GM21360 (cell line): ENCODE results near the gene MYO5B.

Experiments used
- ATAC-seq: cut with Tn5 transposase; IDR thresholded peaks from one replicate; pipeline ENCODE4 v1.9.1; 2021; ENCODE audit warnings: mild to moderate bottlenecking, moderate library complexity; ENCODE audit not compliant: unreplicated experiment

Gene MYO5B

DNA sequence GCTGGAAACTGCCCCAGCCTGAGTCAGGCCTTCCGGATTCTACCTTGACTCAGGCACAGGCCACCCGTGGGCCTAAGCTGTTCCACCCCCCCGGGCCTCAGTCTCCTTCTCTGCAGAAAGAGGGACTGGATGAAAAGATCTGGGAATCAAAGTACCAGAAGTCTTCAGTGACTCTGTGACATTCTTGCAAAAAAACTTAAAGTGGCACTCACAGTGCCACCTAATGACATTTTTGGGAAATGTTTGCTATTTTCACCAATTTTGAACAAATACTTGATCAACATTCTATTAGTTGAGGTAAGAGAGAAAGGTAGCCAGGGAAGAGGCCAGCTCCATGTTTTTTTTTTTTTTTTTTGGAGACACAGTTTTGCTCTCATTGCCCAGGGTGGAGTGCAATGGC is 333.3 kb downstream of the MYO5B start:
- no peak for ATAC-seq

- no peak for ATAC-seq
Observed at GRCh38 chr18:49859725-49860124, 335.2 kb downstream of the MYO5B start.

- ATAC-seq, result no peak
Observed at GRCh38 chr18:49859021-49859359, 336.0 kb downstream of the MYO5B start.

DNA sequence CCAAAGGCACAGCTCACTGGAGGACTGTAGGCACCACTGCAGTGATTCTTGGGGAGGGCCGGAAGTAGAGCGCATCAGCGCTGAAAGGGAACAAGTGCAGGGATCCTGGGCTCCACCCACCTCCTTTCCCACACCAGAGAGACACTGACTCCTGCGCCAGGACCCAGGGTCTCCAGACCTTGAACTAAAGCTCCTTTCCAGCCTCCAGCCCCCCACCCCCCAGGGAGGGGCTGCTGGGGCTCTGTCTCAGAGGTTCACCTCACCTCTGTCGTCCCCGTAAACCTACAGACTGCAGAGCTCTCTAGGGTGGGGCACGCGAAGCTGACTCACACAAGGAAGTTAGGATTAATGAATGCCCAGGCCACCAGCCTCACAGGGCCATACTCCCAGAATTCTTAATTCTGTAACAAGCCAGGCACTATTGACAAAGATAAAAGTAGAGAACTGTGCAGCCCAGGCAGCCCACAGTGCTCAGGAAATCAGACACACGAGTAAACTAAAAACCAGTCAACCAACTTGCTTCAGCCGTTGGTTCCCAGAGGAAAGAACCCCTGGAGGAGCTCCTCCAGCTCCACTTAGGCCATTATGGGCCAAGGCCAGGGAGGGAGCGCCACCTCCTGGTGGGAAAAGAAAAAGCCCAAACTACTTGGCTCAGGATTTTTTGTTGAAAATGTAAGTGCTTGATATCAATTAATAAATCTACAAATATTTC is 336.5 kb downstream of the MYO5B start:
- ATAC-seq, result no peak

GRCh38 chr18:49857708-49858107 is 337.2 kb downstream of the MYO5B start:
- no peak for ATAC-seq

- ATAC-seq, result no peak
Observed at GRCh38 chr18:49856496-49856895, 338.5 kb downstream of the MYO5B start.

DNA sequence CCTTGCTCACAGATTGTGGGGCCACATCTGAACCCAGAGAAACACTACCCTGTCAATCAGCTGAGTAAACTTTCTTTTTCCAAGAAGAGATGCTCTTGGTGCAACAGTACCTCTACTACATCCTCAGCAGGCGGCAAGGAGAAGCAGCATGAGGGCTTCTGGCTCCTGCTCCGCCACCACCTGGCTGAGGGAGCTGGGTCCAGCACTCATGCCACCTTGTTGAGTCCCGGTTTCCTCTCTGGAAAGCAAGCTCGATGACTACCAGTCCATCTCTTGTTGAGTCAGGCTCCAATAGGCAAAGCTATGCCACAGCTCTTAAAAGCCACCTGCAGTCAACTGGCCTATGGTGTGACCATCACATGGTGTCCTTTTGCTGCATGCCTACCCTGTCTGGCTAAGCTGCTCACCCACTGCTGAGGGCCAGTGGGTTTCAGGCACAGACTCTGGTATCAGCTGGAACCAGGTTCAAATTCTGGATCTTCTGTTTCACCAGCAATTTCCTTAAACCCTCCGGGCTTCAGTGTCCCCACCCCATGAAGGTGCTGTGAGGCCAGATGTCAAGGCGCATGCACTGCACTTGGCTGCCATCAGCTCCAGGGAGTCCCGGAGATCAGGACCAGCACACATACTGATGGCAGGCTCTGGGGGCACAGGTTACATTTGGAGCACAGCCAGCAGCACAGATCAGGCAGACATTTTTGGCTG is 339.1 kb downstream of the MYO5B start:
- no peak for ATAC-seq

DNA sequence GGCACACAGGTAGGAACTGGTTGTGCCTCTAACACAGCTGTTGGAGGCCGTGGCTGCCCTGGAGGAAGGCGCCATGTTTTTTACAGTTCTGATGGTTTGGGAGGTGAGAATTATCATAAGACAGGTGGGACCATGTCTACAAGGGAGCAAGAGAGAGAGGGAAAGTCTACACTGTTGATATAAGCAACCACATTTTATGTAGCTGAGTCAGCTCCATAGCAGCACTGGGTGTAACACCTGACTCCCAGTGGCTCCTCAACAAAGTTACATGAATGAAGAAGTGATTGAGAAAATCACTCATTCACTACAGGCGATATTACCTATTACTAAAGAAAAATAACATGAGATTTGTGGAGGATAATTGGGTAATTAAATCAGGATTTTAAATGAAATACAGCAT is 340.3 kb downstream of the MYO5B start:
- ATAC-seq, result no peak

- no peak for ATAC-seq
Observed at GRCh38 chr18:49853436-49853835, 341.5 kb downstream of the MYO5B start.

GRCh38 chr18:49853011-49853410 is 341.9 kb downstream of the MYO5B start:
- ATAC-seq, result no peak

- ATAC-seq, result no peak
Observed at GRCh38 chr18:49851624-49852023, 343.3 kb downstream of the MYO5B start.

- no peak for ATAC-seq
Observed at GRCh38 chr18:49850636-49851035, 344.3 kb downstream of the MYO5B start.

DNA sequence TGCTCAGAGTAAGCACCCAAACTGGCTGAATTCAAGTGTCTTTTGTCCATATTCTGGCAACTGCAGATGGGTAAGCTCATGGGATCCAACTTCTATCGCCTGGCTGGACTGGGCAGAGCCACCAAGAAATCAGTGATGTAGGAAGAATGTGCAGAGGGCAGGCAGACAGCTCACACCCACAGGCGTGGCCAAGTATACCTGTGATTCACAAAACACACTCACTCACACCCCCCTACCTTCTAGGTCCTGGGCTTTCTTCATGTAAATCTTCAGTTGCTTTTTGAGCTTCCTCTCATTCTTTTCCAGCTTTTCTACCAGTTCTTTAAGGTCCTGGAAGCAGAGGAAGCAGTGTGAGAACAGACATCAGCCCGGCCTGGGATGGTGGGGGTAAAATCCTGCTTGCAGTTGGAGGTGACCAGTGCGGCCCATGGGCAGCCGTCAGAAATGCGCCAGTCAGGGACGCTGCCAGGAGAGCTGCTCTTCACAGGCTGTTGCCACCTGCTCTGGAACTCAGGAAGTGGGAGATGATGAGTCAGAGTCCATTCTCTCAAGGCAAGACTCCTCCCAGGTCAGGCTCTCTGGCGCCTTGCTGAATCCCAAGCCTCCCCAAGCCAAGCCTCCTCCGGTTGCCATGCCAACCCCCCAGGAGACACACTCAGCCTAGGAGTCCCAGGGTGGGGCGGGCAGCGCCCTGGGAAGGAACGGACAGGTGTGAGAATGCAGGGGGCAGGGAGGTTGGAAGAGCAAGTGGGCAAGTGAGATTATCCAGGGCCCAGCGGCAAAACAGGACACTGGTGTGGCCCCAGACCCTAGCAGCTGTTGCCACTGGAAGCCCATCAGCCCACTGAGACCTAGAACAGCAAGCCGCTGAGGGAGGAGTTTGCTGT is 345.4 kb downstream of the MYO5B start:
- ATAC-seq, result no peak

DNA sequence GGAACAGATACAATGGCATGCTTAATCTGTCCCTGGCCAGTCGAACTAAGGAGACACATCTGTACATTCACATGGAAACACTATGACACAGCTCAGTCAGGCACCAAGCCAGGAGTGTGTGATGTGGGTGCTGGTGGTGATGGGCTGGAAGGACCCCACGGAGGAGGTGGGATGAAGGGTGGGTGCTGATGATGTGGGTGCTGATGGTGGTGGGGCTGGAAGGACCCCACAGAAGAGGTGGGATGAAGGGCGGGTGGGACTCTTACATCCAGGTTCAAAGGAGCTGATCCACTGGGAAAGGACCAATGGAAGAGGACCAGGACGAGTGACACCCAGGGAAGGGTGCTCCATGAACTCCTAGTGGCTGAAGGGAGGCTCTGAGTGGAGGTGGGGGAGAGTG is 346.8 kb downstream of the MYO5B start:
- ATAC-seq, result no peak

- no peak for ATAC-seq
Observed at GRCh38 chr18:49847524-49847923, 347.4 kb downstream of the MYO5B start.

- ATAC-seq, result no peak
Observed at GRCh38 chr18:49846718-49847470, 348.1 kb downstream of the MYO5B start.

DNA sequence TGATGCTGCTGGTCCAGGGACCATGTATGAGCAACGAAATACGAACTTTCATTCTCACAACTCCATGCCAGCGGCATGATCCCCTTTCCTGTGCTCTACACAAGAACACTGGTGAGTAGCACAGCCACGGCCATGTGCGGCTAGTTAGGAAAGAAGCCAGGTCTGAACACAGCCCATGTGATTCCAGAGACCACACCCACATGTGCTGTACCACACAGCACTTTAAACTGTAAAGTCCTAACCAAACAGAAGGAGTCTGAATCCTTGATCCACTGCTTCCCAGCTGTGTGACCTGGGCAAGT is 348.6 kb downstream of the MYO5B start:
- no peak for ATAC-seq

DNA sequence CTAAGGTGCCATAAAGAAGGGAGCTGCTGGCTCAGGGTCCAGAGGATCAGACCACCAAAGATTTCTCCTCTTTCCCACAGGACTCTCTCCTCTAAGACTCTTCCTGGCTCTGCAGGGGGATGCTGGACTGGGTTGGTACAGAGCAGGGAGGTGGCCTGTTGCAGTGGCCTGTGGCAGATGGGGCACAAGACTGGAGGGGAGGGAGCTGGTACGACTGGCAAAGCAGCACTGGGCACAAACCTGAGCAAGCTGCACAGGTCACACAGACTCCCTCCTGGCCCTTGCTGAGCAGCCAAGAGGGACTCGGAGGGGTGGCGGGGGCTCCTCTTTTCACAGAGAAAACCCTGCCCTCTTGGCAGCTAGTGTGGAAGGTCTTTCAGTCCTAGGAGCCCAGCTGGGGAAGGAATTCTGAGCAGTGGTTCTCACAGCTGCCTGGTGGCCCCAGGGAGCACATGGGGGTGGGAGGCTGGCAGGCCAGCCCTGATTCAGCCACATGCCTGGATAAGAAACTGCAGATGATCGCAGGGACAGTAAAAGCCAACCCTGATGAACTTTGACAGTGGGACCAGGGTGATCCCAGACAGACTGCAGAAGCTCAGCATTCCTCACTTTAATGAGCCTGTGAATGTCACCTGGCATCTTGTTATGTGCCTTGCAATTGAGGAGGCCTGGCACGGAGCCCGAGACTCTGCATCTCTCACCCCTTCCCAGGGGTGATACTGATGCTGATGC is 349.2 kb downstream of the MYO5B start:
- ATAC-seq, result no peak

DNA sequence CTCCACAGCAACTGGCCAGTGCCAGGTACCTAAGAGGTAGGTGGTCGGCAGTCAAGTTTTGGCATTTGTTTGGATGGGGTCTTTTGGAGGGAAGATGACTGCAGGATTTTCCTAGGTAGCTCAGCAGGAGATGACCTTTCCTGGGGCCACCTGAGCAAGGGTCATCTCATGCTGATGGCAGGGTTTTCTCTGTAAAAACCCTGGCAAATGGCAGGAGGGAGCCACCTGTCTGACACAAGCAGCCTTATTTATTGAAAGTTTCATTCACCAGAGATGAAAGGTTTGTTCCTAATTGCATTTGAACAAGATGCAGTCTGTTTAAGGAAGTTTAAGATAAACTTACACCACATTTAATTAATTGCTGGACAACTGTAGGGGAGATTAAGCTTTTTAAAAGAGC is 350.0 kb downstream of the MYO5B start:
- ATAC-seq, result no peak

DNA sequence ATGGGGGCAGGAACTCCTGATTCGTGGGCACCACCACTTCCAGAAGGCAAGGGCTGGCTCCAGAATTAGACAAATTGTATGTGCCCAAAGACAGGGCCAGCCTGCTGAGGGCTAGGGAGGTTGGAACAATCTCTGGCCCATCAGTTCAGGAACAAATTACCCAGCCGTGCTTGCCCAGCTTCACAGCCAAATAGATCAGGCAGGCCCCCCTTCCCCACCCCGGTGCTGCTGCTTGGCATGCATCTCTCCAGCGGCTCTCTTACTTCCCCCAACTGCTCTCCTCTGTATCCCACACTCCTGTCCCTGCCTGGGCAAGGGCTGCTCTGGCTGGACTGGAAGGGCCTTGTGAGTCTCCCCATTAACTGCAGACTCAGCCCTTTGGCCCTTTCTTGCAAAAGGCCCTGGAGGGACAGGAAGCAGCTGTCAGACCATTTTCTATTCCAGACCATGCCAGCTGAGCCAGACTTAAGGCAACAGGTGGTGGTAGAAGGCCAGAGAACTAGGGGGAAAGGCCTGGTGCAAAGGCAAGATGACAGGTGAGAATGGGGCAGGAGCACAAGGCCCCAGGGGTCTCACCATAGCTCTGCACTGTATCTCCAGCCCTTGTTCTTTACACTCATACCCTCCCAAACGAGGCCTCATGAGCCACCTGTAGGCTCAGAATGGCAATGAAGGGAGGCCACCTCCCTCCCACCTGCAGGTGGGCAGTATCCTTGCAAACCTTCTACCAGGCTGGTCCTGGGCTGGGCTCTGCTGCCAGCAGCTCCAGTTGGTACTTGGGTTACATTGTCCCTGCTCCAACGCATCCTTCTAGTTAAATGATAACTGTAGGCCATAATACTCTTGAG is 350.9 kb downstream of the MYO5B start:
- no peak for ATAC-seq
